Activated CD4-positive, alpha-beta T cell treated with anti-CD3 and anti-CD28 coated beads, Interleukin-10, Interleukin-2, amounts not matched to agents 100 ng/mL and 50 ng/mL, durations not matched to agents 16 hours and 8 hours (primary cell): ENCODE data around the gene ADGRB3.
A peak's percentile ranks its signal among the peaks of the same experiment; 100 is the strongest.
"Not testable (repeated sequence)": the region's sequence is repeated elsewhere in the genome, so short reads cannot be mapped to it uniquely, and the experiment has no call there.

Experiments
- DNase-seq: peaks from one replicate; pipeline ENCODE4 v3.0.0-alpha.2; 2020

The ADGRB3 gene

DNA sequence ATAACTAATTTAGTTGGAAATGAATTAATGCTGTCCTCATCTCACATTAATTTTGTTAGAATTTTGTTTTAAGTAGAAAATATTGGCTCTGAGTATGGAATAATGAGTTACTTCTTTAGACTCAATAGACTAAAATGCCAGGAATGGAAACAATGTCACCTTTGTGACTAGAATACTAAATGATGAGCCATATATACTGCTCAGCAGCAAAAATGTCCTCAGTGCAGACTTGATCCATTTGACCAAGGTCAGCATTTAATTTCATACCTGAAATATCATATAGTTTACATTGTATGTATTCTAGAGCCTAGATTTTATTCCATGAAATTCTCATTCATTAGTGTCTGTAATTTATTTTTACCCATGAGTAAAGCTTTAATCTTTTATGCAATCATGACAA is 217.7 kb downstream of the ADGRB3 start:
- DNase-seq = no peak

- DNase-seq = no peak
Measured at GRCh38 chr6:68859233-68859632, 224.2 kb downstream of the ADGRB3 start.

- DNase-seq = no peak
Measured at GRCh38 chr6:68868646-68869045, 233.6 kb downstream of the ADGRB3 start.

DNA sequence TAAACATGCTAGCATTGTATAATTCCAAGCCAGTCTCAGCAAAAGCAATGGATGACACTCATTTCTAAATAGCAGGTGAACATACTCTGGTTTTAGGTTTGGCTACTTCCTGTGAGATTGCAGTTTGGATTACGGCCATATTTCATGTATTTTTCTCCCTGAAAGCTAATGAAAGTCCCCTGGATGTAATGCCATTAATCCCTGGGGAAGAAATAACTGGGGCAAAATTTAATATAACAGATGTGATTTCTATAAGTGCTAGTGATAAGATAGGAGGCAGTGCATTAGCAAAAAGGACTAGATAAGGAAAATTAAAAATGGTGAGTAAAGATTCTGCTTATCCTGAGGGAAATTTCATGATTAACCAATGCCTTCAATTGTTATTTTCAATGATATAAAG is 238.2 kb downstream of the ADGRB3 start:
- DNase-seq = no peak

- DNase-seq = no peak
Measured at GRCh38 chr6:68874747-68875146, 239.7 kb downstream of the ADGRB3 start.

DNA sequence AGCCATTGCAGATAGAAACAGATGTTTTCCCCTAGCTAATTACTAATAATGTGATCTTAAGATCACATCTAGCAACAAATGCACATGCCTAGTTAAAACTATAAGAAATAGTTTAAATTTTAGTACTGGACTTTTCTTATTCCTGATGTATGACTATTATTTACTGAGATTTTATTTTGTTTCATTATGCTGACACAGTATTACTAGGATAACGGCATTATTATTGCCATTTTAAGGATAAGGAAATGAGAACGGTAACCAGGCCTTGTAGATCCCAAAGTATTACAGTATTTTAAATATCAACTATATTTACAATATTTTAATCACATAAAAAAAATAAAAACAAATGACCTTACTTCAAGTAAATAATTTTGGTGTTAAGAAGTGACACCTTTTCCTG is 240.3 kb downstream of the ADGRB3 start:
- DNase-seq = no peak

- peak; percentile 8 for DNase-seq
Measured at GRCh38 chr6:68876792-68877493, 241.9 kb downstream of the ADGRB3 start.

GRCh38 chr6:68880050-68880813 is 245.2 kb downstream of the ADGRB3 start:
- DNase-seq = no peak

- not testable (repeated sequence) for DNase-seq
Measured at GRCh38 chr6:68883325-68883724, 248.2 kb downstream of the ADGRB3 start.

DNA sequence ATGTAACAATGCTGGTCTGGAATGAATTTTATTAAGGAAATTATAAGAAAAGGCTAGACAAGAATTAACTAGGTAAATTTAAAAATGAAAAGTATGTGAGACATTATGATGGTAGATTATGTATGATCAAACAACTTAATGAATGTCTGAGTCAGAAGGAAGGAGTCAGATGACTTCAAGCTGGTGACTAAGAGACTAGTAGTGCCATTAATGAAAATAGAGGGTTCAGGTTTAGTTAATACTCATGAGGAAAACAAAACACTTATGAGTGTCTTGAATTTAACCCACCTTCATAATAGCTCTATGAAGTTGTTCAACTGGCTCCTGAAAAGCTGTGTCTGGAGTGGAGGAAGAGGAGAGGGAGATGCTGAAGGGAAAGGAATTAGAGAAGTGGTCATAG is 256.3 kb downstream of the ADGRB3 start:
- DNase-seq = no peak

GRCh38 chr6:68892452-68892851 is 257.4 kb downstream of the ADGRB3 start:
- no peak for DNase-seq

DNA sequence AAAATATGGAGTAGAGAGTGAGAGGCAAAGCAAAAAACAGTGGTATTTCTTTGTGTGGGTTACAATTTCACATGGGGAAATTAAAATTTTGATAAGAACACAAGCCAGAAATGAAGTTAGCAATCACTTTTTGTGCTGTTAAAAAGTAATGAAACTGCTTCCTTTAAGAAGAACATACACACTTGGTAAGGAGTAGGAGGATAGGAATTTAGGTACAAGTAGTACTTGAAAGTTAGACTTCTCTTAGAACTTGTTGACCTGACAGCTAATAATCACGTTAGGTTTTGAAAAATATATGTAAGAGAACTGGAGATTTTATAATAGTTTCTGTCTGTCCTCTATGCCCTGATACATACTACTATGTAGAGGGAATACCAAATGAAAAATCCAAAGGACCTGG is 260.8 kb downstream of the ADGRB3 start:
- DNase-seq = no peak

- DNase-seq = no peak
Measured at GRCh38 chr6:68901044-68901443, 266.0 kb downstream of the ADGRB3 start.

DNA sequence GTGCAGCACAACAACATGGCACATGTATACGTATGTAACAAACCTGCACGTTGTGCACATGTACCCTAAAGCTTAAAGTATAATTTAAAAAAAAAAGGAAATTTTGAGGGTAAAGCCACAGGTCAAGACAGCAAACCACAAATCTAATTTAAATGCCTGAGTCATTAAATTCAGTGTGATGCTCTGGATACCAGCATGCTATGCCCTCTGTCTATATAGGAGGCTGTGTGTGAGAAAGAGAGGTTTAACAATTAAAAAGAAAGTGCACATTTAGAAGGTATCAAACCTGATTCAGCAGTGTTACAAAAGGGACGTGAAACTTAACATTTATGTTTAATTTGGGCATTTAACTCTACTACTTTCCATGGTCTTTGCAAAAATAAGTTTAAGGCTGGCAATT is 276.3 kb downstream of the ADGRB3 start:
- no peak for DNase-seq

DNA sequence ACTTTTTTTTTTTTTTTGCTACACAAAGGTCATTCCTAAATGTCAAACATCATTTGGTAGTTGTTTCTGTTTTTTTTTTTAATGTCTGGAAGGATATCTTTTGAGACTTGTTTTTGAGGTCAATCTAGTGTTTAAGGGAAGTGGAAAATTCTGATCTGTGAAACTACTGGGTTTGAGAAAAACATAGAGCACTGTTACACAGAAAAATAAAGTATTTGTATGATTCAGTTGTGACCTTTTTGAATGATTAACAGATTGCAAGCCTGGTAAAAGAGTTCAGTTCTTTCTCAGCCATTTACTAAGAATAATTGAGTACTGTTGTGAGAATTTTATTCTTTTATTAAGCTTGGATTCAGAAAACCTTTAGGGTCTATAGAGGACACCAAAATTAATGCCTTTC is 276.7 kb downstream of the ADGRB3 start:
- DNase-seq = no peak

DNA sequence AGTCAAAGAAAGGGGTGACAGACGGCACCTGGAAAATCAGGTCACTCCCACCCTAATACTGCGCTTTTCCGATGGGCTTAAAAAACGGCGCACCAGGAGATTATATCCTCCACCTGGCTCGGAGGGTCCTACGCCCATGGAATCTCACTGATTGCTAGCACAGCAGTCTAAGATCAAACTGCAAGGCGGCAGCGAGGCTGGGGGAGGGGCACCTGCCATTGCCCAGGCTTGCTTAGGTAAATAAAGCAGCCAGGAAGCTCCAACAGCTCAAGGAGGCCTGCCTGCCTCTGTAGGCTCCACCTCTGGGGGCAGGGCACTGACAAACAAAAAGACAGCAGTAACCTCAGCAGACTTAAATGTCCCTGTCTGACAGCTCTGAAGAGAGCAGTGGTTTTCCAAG is 277.7 kb downstream of the ADGRB3 start:
- not testable (repeated sequence) for DNase-seq

- DNase-seq = no peak
Measured at GRCh38 chr6:68915586-68915985, 280.5 kb downstream of the ADGRB3 start.

GRCh38 chr6:68919537-68919936 is 284.5 kb downstream of the ADGRB3 start:
- DNase-seq = no peak

- no peak for DNase-seq
Measured at GRCh38 chr6:68941345-68941744, 306.3 kb downstream of the ADGRB3 start.

GRCh38 chr6:68947721-68948120 is 312.6 kb downstream of the ADGRB3 start:
- no peak for DNase-seq

GRCh38 chr6:68951270-68951669 is 316.2 kb downstream of the ADGRB3 start:
- DNase-seq = no peak

- DNase-seq = no peak
Measured at GRCh38 chr6:68958327-68958726, 323.2 kb downstream of the ADGRB3 start.

DNA sequence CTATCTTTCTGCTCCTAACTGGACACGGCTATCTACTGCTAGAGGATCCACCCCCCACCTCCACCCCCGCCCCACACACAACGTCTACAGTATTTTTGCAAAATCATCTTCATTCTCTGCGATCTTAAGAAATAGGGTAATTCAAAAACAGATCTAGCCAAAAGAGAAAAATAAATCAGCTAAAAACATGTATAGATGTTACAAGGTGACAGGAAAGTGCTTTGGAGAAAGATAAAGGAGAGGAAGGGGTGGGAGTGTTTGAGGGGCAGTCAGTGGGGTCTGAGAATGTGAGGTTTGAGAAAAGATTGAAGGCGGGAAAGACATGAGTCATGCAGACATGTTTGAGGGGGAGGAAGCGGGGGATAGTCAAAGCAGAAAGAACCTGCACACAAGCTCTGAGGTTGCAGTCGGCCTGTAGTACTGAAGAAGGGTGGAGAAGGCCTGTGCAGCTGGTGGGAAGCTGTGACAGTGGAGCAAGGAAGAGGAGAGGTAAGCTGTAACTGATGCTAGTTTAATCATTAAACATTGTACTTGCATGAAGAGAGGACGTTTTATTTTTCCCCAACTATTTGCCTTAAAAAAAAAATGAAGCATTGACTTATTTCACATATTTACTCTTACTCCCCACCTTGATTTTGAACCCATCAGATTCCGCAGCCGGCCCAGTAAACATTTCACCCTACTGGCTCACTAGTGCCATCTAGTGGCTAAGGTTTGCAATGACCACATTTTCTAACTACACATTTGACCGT is 332.6 kb downstream of the ADGRB3 start:
- DNase-seq = peak; percentile 66

GRCh38 chr6:68968301-68968649 is 333.2 kb downstream of the ADGRB3 start:
- no peak for DNase-seq
